Pancreas (tissue), 10 donors: ENCODE measurements around the gene PLEKHA1. TPM values are rescaled to one million over a fixed set of nuclear protein-coding genes. Genes with fewer than 3 reads are reported as not detected.

Experiments used
- ATAC-seq, 4 donors: fragments of 200-7000 bp; cut with Tn5 transposase; one replicate each; pipeline versions ENCODE4 v1.8.0 to v1.9.1; 2020; ENCODE audit warnings: mild to moderate bottlenecking in 4 of 4, moderate library complexity in 4 of 4
- DNase-seq, 6 donors: peaks; one replicate each; pipeline ENCODE4 v3.0.0-alpha.2; 2020
- FAIRE-seq: peaks from 2 replicates; lab custom pipeline; 2012; peaks lifted over from hg19 to GRCh38; lab: Jason Lieb, UNC
- H3K27ac ChIP-seq, 4 donors: fragments of 200-600 bp; sonication (generic); 1 replicate in 3 of 4; 2 replicates in 1 of 4; pipeline versions ENCODE4 v1.5.0 to v1.8.0; 2020
- H3K27me3 ChIP-seq, 4 donors: fragments of 200-600 bp; one replicate each; pipeline ENCODE4 v1.8.0; 2021
- H3K36me3 ChIP-seq, 3 donors: fragments of 200-600 bp; sonication (generic) in 1 of 3; one replicate each; pipeline versions ENCODE4 v1.5.0 to v1.8.0; 2020 to 2021
- H3K4me1 ChIP-seq, 3 donors: fragments of 200-600 bp; one replicate each; pipeline ENCODE4 v1.8.0; 2021
- H3K4me3 ChIP-seq, 4 donors: fragments of 200-600 bp; sonication (generic) in 2 of 4; one replicate each; pipeline versions ENCODE4 v1.5.0 to v1.8.0; 2020 to 2021
- H3K9me3 ChIP-seq, 4 donors: fragments of 200-600 bp; one replicate each; pipeline ENCODE4 v1.8.0; 2021
- WGBS, 2 donors: extraction: QIAGEN DNeasy Blood & Tissue Kit; methylation state at CpG; one replicate each; pipeline ENCODE4 v1.1.7; 2013; 5-methylcytosine and 5-hydroxymethylcytosine counted together
- intact Hi-C, 3 donors: fragments of 100-400 bp; cut with DNase I; formaldehyde crosslinking; loops; one replicate each; pipeline versions ENCODE4 v1.11.1 to v1.14.2; 2022
- polyA plus RNA-seq, 2 donors: library from polyadenylated mRNA; stranded (reverse); fragments of 200-250 nt; gene quantifications; one replicate each; pipeline ENCODE4 v1.2.3, GENCODE V29; 2013
- total RNA-seq, 6 donors: library from RNA; stranded (reverse); fragmentation: NEBNext Ultra II Directional in 4 of 6; extraction: Animal tissue kit (Norgen Biotek cat#: 25700) in 4 of 6; gene quantifications; one replicate each; pipeline versions ENCODE4 v1.2.1 to v1.2.4, GENCODE V29; 2021 to 2023
- TF ChIP-seq, protein P1 (sequence below), 4 donors: fragments of 200-600 bp; sonication (generic) in 3 of 4; IDR thresholded peaks; one replicate each; pipeline versions ENCODE4 v1.5.0 to v1.8.0; 2021; ENCODE audit warnings: antibody characterized with exemption in 4 of 4
- donor health status: healthy with polysubstance abuse.
- donor health status: DM: no; HTN: no; CAD: no; lungs with moderate emphysema.
- donor health status: DM: no; HTN: no; CAD: no.
- donor health status: control.
- donor health status: control.
- donor health status: Bipolar disorder and iron deficiency.
- donor health status: DM: yes; HTN: yes; CAD: no.
- donor health status: DM: no; HTN: no; CAD: no.
- donor health status: DM: no; HTN: no; CAD: no.
- donor health status: DM: yes; HTN: yes; CAD: no.

PLEKHA1 gene
- total RNA-seq (10 to 100 TPM; 18.5 to 31.6 (median 21.1) TPM), polyA plus RNA-seq (10 to 100 TPM in 1 of 2 donors, 1 to 10 TPM in 1; 8.8 to 17.4 TPM)

DNA sequence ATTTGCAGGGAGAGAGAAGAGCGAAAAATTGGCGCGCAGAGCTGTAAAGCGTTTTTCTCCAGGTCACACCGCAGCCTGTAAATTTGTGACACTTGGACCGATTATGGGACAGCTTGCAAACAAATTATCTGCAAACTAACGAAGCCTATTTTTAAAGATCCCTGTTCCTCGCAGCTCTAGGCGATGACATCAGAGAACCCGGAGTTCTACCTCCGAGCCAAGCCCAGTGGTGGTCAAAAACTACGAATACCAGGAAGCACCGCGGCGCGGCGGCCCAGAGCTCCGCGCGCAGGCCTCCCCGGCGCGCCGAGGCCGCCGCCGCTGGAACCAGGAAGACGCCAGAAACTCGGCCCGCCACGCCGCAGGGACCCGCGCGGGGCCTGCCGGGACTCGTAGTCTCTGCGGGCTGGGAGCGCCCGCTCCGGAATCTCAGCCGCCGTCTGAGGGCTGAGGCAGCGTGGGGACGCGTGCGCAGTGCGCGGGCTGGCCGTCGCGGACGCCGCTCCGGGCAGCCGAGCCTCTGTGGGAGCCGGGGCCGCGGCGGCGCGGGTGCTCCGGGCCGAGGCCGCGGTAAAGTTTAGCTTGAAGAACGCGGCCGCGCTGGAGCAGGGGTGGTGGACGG is at the start of gene PLEKHA1:
Gene PLEKHA1 (plus strand): TSS at position 472 of the 622 bp plus-strand sequence. CDS start 18,493 bp downstream, outside the sequence.
- TF ChIP-seq, protein P1, sequence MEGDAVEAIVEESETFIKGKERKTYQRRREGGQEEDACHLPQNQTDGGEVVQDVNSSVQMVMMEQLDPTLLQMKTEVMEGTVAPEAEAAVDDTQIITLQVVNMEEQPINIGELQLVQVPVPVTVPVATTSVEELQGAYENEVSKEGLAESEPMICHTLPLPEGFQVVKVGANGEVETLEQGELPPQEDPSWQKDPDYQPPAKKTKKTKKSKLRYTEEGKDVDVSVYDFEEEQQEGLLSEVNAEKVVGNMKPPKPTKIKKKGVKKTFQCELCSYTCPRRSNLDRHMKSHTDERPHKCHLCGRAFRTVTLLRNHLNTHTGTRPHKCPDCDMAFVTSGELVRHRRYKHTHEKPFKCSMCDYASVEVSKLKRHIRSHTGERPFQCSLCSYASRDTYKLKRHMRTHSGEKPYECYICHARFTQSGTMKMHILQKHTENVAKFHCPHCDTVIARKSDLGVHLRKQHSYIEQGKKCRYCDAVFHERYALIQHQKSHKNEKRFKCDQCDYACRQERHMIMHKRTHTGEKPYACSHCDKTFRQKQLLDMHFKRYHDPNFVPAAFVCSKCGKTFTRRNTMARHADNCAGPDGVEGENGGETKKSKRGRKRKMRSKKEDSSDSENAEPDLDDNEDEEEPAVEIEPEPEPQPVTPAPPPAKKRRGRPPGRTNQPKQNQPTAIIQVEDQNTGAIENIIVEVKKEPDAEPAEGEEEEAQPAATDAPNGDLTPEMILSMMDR (IDR thresholded peaks at IDR 0.05): no peak
- DNase-seq (peak; percentile 94 to 98 (median 96)), ATAC-seq (peak; percentile 90 to 95 (median 93)), FAIRE-seq (no peak)
- WGBS, 2 donors: 0 to 1% methylated on average over 59 to 71 of the region's 71 CpGs
- peaks cover 0 to 20% (median 17%) of the 10 kb centered on the region in 3 donors for H3K4me1 ChIP-seq
- no peaks in the 10 kb centered on the region for H3K27me3 ChIP-seq
- H3K27ac ChIP-seq: peak within 1 kb of the TSS; percentile 95 to 99 (median 97)
- peak within 1 kb of the TSS; percentile 49 to 88 (median 83) for H3K4me3 ChIP-seq
- intact Hi-C loops: no loop called here
- no peaks in the 10 kb centered on the region for H3K9me3 ChIP-seq
- H3K36me3 ChIP-seq: no peaks in the 10 kb centered on the region

DNA sequence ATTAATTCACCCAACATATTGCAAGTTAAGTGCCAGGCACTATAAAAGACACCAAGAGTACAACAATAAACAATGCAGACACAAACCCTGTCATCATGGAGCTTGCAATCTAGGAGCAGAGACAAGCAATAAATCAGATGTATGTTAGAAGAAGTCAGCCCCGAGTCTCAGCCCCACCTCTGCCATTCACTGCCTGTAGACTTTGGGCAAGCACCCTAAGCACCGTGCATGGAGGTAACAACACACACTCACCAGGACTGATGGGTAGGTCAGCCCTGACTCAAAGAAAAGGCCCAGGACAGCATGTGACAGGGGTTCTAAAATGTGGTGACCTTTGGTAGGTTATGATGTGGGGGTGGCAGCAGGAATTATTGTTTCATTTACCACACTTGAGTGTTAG is 49.3 kb upstream of the PLEKHA1 start:
- no peak for ATAC-seq
- TF ChIP-seq, protein P1 (IDR thresholded peaks at IDR 0.05): no peak
- Histone ChIP-seq H3K27me3 (no peaks in the 10 kb centered on the region), H3K4me3 (no peak overlapping the region), H3K27ac (no peak overlapping the region), H3K4me1 (no peaks in the 10 kb centered on the region), H3K9me3 (no peaks in the 10 kb centered on the region), H3K36me3 (no peaks in the 10 kb centered on the region)
- no peak for FAIRE-seq
- 86 to 93% methylated on average over 2 of the region's 2 CpGs for WGBS, 2 donors
- intact Hi-C loops: no loop called here
- no peak for DNase-seq

DNA sequence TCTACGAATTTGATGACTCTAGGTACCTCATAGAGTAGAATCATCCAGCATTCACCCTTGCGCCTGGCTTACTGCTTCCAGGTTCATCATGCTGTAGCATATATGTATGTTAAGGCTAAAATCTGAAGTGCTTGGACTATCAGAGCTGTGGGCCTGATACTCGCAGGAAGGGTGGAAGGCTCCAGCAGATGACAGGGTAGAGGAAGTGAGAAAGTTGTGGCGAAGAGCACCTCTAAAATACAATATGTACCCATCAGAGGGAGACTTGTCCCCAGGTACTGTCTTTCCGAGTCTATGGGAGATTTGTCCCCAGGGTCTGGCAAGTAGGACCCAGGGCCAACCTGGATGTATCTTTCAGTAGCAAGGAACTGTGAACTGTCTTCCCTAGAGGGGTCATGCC is 48.1 kb upstream of the PLEKHA1 start:
- ATAC-seq: no peak
- no peaks in the 10 kb centered on the region for H3K27me3 ChIP-seq
- H3K4me1 ChIP-seq: peaks cover 0 to 4% (median 0%) of the 10 kb centered on the region in 3 donors
- intact Hi-C loops: no loop called here
- FAIRE-seq: no peak
- H3K36me3 ChIP-seq: no peaks in the 10 kb centered on the region
- TF ChIP-seq, protein P1 (IDR thresholded peaks at IDR 0.05): no peak
- no peak overlapping the region for H3K27ac ChIP-seq
- DNase-seq: no peak
- no peak overlapping the region for H3K4me3 ChIP-seq
- no peaks in the 10 kb centered on the region for H3K9me3 ChIP-seq
- WGBS, 2 donors: 86 to 89% methylated on average over 5 of the region's 5 CpGs

DNA sequence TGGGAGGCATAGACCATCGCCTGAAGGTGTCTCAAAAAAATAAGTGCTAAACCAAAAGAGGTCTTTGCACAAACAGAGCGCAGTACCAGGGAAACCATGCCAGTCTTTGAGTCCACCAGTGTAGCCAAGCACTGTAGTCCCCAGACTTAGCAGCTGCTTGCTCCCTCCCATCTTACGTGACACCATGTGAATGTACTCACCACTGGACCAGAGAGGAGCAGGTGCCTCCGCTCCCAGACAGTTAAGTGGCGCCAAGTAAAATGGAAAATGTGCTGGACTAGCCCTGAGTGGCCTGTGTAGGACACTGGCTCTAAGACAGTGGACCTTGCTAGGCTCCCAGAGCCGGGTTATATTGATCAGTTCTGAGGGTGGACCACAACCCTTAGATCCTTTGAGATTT is 47.7 kb upstream of the PLEKHA1 start:
- TF ChIP-seq, protein P1 (IDR thresholded peaks at IDR 0.05): no peak
- no peaks in the 10 kb centered on the region for H3K36me3 ChIP-seq
- DNase-seq: no peak
- intact Hi-C loops: no loop called here
- WGBS, 2 donors: 78 to 83% methylated on average over 6 of the region's 6 CpGs
- no peak overlapping the region for H3K4me3 ChIP-seq
- H3K4me1 ChIP-seq: peaks cover 0 to 4% (median 0%) of the 10 kb centered on the region in 3 donors
- no peak for FAIRE-seq
- ATAC-seq: no peak
- no peaks in the 10 kb centered on the region for H3K9me3 ChIP-seq
- H3K27me3 ChIP-seq: no peaks in the 10 kb centered on the region
- no peak overlapping the region for H3K27ac ChIP-seq
